GM12878 (cell line): Measurements from ENCODE around the gene COX6B2. TPM values are rescaled to one million over a fixed set of nuclear protein-coding genes. Genes with fewer than 3 reads are reported as not detected.

ENCODE experiments used
- ATAC-seq: fragments of 200-7000 bp; cut with Tn5 transposase; 3 replicates; pipeline ENCODE4 v1.9.1; 2020; ENCODE audit warnings: mild to moderate bottlenecking, moderate library complexity
- BruUV-seq: library from RNA; stranded (reverse); fragments of 400-500 nt; replicated peaks from 2 replicates; lab custom pipeline; 2021; lab: Mats Ljungman, UMichigan
- CTCF ChIA-PET: fragments of 300-600 bp; sonication (Branson Sonifier 250); formaldehyde crosslinking; extraction: SDS; loops from one replicate; lab custom pipeline; 2021; ENCODE audit warnings: inconsistent platforms; lab: Yijun Ruan, JAX
- POLR2A ChIA-PET: fragments of 350-600 bp; formaldehyde crosslinking; extraction: SDS; loops from one replicate; lab custom pipeline; 2021; ENCODE audit warnings: inconsistent platforms; lab: Charles Lee
- RAD21 ChIA-PET: fragments of 300-600 bp; sonication (Branson Sonifier 250); formaldehyde crosslinking; loops from one replicate; lab custom pipeline; 2023; ENCODE audit warnings: antibody characterized with exemption; ENCODE audit not compliant: unreplicated experiment; lab: Charles Lee
- SMC1A ChIA-PET: fragments of 300-600 bp; sonication (Branson Sonifier 250); formaldehyde crosslinking; loops from one replicate; lab custom pipeline; 2023; ENCODE audit not compliant: unreplicated experiment, uncharacterized antibody; lab: Charles Lee
- DNase-seq: peaks from one replicate; pipeline ENCODE4 v3.0.0-alpha.2; 2011; ENCODE audit warnings: low read depth, low spot score
- FAIRE-seq: peaks from 3 replicates; lab custom pipeline; 2011; peaks lifted over from hg19 to GRCh38; lab: Jason Lieb, UNC
- H2AFZ ChIP-seq: 2 replicates; pipeline ENCODE4 v1.6.0; 2011; ENCODE audit warnings: low read depth, low read length, control low read depth; ENCODE audit not compliant: control insufficient read depth
- H3K27ac ChIP-seq: 2 replicates; pipeline ENCODE4 v1.5.1; 2011; ENCODE audit warnings: control low read depth; ENCODE audit not compliant: control insufficient read depth, insufficient read depth
- H3K27me3 ChIP-seq, 2 experiments: replicated peaks in 1 of 2; 2 replicates each; pipeline versions ENCODE4 v1.6.0 to v1.6.1; 2011; ENCODE audit warnings: low read length in 1 of 2; ENCODE audit not compliant: control insufficient read depth in 2 of 2, insufficient read depth in 2 of 2
- H3K36me3 ChIP-seq, 2 experiments: 2 replicates each; pipeline ENCODE4 v1.5.1; 2011; ENCODE audit warnings: low read length in 1 of 2; ENCODE audit not compliant: control insufficient read depth in 2 of 2, insufficient read depth in 2 of 2
- H3K4me1 ChIP-seq: 2 replicates; pipeline ENCODE4 v1.6.1; 2011; ENCODE audit warnings: mild to moderate bottlenecking, low read length, moderate library complexity, mixed read lengths; ENCODE audit not compliant: control insufficient read depth, insufficient read depth
- H3K4me2 ChIP-seq: 2 replicates; pipeline ENCODE4 v1.6.0; 2011; ENCODE audit warnings: control low read depth; ENCODE audit not compliant: control insufficient read depth, insufficient read depth
- H3K4me3 ChIP-seq: fragments of 200-600 bp; sonication (generic); 2 replicates; pipeline ENCODE4 v1.5.1; 2016
- H3K79me2 ChIP-seq: 2 replicates; pipeline ENCODE4 v1.6.0; 2011; ENCODE audit warnings: low read length; ENCODE audit not compliant: control insufficient read depth, insufficient read depth
- H3K9ac ChIP-seq: 2 replicates; pipeline ENCODE4 v1.8.0; 2011; ENCODE audit warnings: low read length, control low read depth, mixed read lengths; ENCODE audit not compliant: control insufficient read depth, insufficient read depth
- H3K9me3 ChIP-seq: replicated peaks from 3 replicates; pipeline ENCODE4 v1.5.1; 2011; ENCODE audit warnings: mild to moderate bottlenecking, low read length; ENCODE audit not compliant: control insufficient read depth, insufficient read depth
- H4K20me1 ChIP-seq: 2 replicates; pipeline ENCODE4 v1.6.0; 2011; ENCODE audit not compliant: control insufficient read depth, insufficient read depth
- CREB1 ChIP-seq: IDR thresholded peaks from 2 replicates; pipeline ENCODE4 v1.6.1; 2012; ENCODE audit warnings: low read depth, mild to moderate bottlenecking, inconsistent platforms
- CREM ChIP-seq: IDR thresholded peaks from 2 replicates; pipeline ENCODE4 v1.6.1; 2014; ENCODE audit warnings: antibody characterized with exemption, low read depth
- GABPA ChIP-seq: IDR thresholded peaks from 2 replicates; pipeline ENCODE4 v1.6.1; 2014; ENCODE audit warnings: antibody characterized with exemption, low read depth, mild to moderate bottlenecking, inconsistent platforms
- HCFC1 ChIP-seq: fragments of 150-350 bp; IDR thresholded peaks from 2 replicates; pipeline ENCODE4 v1.6.1; 2014; ENCODE audit warnings: low read length
- IKZF1 ChIP-seq: fragments of 450-650 bp; conservative IDR thresholded peaks from 2 replicates; pipeline ENCODE4 v1.6.1; 2017; ENCODE audit warnings: antibody characterized with exemption, mild to moderate bottlenecking
- NR2C1 ChIP-seq: fragments of 450-650 bp; IDR thresholded peaks from 2 replicates; pipeline ENCODE4 v1.6.1; 2017; ENCODE audit warnings: antibody characterized with exemption, mild to moderate bottlenecking, moderate library complexity
- PAX5 ChIP-seq: IDR thresholded peaks from 2 replicates; pipeline ENCODE4 v1.6.1; 2011; ENCODE audit warnings: low read depth, low read length, borderline replicate concordance
- RB1 ChIP-seq: fragments of 450-650 bp; formaldehyde crosslinking; IDR thresholded peaks from 2 replicates; pipeline ENCODE4 v1.6.1; 2017; ENCODE audit warnings: mild to moderate bottlenecking, borderline replicate concordance
- RUNX3 ChIP-seq: IDR thresholded peaks from 2 replicates; pipeline ENCODE4 v1.6.1; 2012; ENCODE audit warnings: low read length, inconsistent platforms
- SIX5 ChIP-seq: IDR thresholded peaks from 2 replicates; pipeline ENCODE4 v1.6.1; 2011; ENCODE audit warnings: mild to moderate bottlenecking, low read depth, low read length, moderate library complexity; ENCODE audit not compliant: severe bottlenecking
- SMAD5 ChIP-seq: IDR thresholded peaks from 2 replicates; pipeline ENCODE4 v1.6.1; 2016; ENCODE audit warnings: antibody characterized with exemption, low read depth
- SREBF1 ChIP-seq: IDR thresholded peaks from 2 replicates; pipeline ENCODE4 v1.6.1; 2012; ENCODE audit warnings: mild to moderate bottlenecking, low read length
- TARDBP ChIP-seq: IDR thresholded peaks from 2 replicates; pipeline ENCODE4 v1.6.1; 2016; ENCODE audit warnings: borderline replicate concordance
- YY1 ChIP-seq: IDR thresholded peaks from 2 replicates; pipeline ENCODE4 v1.6.1; 2011; ENCODE audit warnings: low read depth, mild to moderate bottlenecking, low read length
- ZBED1 ChIP-seq: IDR thresholded peaks from 2 replicates; pipeline ENCODE4 v1.6.1; 2016; ENCODE audit warnings: borderline replicate concordance
- WGBS: methylation state at CpG from one replicate; pipeline ENCODE4 v1.1.6; 2016; ENCODE audit warnings: low lambda C conversion rate; ENCODE audit not compliant: insufficient replicate concordance, insufficient coverage; ENCODE audit errors: missing lambda C conversion rate; 5-methylcytosine and 5-hydroxymethylcytosine counted together
- in situ Hi-C: fragments of 300-500 bp; cut with MboI; formaldehyde crosslinking; loops from 9 replicates; pipeline ENCODE4 v1.14.3; 2018; ENCODE audit warnings: mixed read lengths
- intact Hi-C: fragments of 100-400 bp; cut with micrococcal nuclease; formaldehyde crosslinking; loops from one replicate; pipeline ENCODE4 v1.14.2; 2022; ENCODE audit not compliant: unreplicated experiment
- polyA plus RNA-seq, 11 experiments: library from polyadenylated mRNA; depleted of rRNA in 4 of 11; unstranded in 6 of 11; stranded (reverse) in 5 of 11; fragments of >200 nt; fragmentation: Nextera tagmentation in 4 of 11; fragmentation: Illumina TruSeq in 1 of 11; extraction: Ambion mirVana in 4 of 11; extraction: Trizol in 1 of 11; gene quantifications; 1 replicate in 1 of 11; 2 replicates in 10 of 11; pipeline versions ENCODE4 v1.2.1 to v1.2.3, GENCODE V29; 2011 to 2016; ENCODE audit warnings: inconsistent platforms in 2 of 11, missing spikeins in 2 of 11, low read depth in 1 of 11
- total RNA-seq, 4 experiments: library from RNA; depleted of rRNA in 3 of 4; stranded (reverse); fragments of >200 nt in 3 of 4; fragmentation: Illumina TruSeq in 1 of 4; extraction: Trizol in 1 of 4; gene quantifications; 2 replicates each; pipeline versions ENCODE4 v1.2.1 to v1.2.3, GENCODE V29; 2013 to 2021
- TF ChIP-seq, protein P1 (sequence below): fragments of 450-650 bp; IDR thresholded peaks from 2 replicates; pipeline ENCODE4 v1.6.1; 2016; ENCODE audit warnings: mild to moderate bottlenecking, moderate library complexity, borderline replicate concordance
- TF ChIP-seq, protein P2 (sequence below): fragments of 450-650 bp; IDR thresholded peaks from 2 replicates; pipeline ENCODE4 v1.6.1; 2018; ENCODE audit warnings: mild to moderate bottlenecking, low read depth, moderate library complexity; ENCODE audit not compliant: partially characterized antibody
- TF ChIP-seq, protein P3 (sequence below): IDR thresholded peaks from 2 replicates; pipeline ENCODE4 v1.6.1; 2011; ENCODE audit warnings: low read depth, mild to moderate bottlenecking, low read length, moderate library complexity, borderline replicate concordance; ENCODE audit errors: extremely low read depth

The COX6B2 gene
- total and polyA plus RNA-seq, 10 of the 15 experiments (the other 5 are each of a cell fraction or from before 2014, with no cell fraction given): 0.05 to 0.08 (median 0.07) TPM; not detected in 6

DNA sequence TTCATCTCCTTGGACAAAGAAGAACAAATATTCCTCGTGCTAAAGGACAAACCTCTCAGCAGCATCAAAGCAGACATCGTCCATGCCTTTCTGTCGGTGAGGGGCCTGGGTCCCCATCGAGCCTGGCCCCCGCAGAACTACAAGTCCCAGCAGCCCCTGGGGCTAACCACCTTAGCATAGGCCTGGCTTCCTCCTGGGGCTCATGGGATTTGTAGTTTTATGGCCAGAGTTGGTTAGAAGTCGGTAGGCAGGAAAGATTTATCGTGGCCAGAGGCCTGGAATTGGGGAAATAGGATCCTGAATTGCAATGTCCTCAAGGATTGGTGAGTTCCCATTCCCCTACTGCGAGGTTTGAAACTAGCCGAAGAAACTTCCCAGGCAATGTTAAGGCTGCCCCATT is 49.0 kb downstream of the COX6B2 start:
- H3K36me3 ChIP-seq: no peaks in the 10 kb centered on the region
- BruUV-seq: no TSS peak
- H3K79me2 ChIP-seq: no peaks in the 10 kb centered on the region
- 53% methylated on average over 9 of the region's 9 CpGs for WGBS
- H3K4me1 ChIP-seq: peaks cover 3% of the 10 kb centered on the region; the same call in 1 of the 2 replicates
- H2AFZ ChIP-seq: no peak overlapping the region
- H3K9ac ChIP-seq: no peak overlapping the region
- H3K27me3 ChIP-seq: no peaks in the 10 kb centered on the region
- H3K9me3 ChIP-seq: no peaks in the 10 kb centered on the region
- POLR2A ChIA-PET: interaction anchor here (0.5 kb wide), 1 partner anchor 33 kb away, joined by 6 read pairs; no protein-coding TSS in a partner anchor
- in situ Hi-C loops (no loop called here), intact Hi-C loops (no loop called here)
- RAD21 ChIA-PET: no interaction called here
- no peak overlapping the region for H3K27ac ChIP-seq
- no peaks in the 10 kb centered on the region; the same call in 1 of the 2 replicates for H4K20me1 ChIP-seq
- no peak overlapping the region for H3K4me3 ChIP-seq
- SMC1A ChIA-PET: no interaction called here
- FAIRE-seq (no peak), ATAC-seq (peak; percentile 66), DNase-seq (no peak)
- CTCF ChIA-PET: no interaction called here
- H3K4me2 ChIP-seq: no peak overlapping the region
- TF ChIP-seq, protein P1, sequence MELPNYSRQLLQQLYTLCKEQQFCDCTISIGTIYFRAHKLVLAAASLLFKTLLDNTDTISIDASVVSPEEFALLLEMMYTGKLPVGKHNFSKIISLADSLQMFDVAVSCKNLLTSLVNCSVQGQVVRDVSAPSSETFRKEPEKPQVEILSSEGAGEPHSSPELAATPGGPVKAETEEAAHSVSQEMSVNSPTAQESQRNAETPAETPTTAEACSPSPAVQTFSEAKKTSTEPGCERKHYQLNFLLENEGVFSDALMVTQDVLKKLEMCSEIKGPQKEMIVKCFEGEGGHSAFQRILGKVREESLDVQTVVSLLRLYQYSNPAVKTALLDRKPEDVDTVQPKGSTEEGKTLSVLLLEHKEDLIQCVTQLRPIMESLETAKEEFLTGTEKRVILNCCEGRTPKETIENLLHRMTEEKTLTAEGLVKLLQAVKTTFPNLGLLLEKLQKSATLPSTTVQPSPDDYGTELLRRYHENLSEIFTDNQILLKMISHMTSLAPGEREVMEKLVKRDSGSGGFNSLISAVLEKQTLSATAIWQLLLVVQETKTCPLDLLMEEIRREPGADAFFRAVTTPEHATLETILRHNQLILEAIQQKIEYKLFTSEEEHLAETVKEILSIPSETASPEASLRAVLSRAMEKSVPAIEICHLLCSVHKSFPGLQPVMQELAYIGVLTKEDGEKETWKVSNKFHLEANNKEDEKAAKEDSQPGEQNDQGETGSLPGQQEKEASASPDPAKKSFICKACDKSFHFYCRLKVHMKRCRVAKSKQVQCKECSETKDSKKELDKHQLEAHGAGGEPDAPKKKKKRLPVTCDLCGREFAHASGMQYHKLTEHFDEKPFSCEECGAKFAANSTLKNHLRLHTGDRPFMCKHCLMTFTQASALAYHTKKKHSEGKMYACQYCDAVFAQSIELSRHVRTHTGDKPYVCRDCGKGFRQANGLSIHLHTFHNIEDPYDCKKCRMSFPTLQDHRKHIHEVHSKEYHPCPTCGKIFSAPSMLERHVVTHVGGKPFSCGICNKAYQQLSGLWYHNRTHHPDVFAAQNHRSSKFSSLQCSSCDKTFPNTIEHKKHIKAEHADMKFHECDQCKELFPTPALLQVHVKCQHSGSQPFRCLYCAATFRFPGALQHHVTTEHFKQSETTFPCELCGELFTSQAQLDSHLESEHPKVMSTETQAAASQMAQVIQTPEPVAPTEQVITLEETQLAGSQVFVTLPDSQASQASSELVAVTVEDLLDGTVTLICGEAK: peak; percentile 50; the same call in 1 of the 2 replicates
- TF ChIP-seq HCFC1: peak; percentile 95
- peak; percentile 58; the same call in 1 of the 2 replicates for TF ChIP-seq CREB1
- peak; percentile 53 for TF ChIP-seq RUNX3
- TF ChIP-seq IKZF1: peak; percentile 79
- TF ChIP-seq, protein P2, sequence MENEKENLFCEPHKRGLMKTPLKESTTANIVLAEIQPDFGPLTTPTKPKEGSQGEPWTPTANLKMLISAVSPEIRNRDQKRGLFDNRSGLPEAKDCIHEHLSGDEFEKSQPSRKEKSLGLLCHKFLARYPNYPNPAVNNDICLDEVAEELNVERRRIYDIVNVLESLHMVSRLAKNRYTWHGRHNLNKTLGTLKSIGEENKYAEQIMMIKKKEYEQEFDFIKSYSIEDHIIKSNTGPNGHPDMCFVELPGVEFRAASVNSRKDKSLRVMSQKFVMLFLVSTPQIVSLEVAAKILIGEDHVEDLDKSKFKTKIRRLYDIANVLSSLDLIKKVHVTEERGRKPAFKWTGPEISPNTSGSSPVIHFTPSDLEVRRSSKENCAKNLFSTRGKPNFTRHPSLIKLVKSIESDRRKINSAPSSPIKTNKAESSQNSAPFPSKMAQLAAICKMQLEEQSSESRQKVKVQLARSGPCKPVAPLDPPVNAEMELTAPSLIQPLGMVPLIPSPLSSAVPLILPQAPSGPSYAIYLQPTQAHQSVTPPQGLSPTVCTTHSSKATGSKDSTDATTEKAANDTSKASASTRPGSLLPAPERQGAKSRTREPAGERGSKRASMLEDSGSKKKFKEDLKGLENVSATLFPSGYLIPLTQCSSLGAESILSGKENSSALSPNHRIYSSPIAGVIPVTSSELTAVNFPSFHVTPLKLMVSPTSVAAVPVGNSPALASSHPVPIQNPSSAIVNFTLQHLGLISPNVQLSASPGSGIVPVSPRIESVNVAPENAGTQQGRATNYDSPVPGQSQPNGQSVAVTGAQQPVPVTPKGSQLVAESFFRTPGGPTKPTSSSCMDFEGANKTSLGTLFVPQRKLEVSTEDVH: no peak
- no peak for TF ChIP-seq RB1
- TF ChIP-seq SMAD5: no peak
- TF ChIP-seq, protein P3, sequence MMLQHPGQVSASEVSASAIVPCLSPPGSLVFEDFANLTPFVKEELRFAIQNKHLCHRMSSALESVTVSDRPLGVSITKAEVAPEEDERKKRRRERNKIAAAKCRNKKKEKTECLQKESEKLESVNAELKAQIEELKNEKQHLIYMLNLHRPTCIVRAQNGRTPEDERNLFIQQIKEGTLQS: peak; percentile 48; the same call in 1 of the 2 replicates
- peak; percentile 98 for TF ChIP-seq SIX5
- TF ChIP-seq SREBF1: peak; percentile 57
- TF ChIP-seq GABPA: peak; percentile 80
- TF ChIP-seq ZBED1: no peak
- peak; percentile 55 for TF ChIP-seq NR2C1
- peak; percentile 92 for TF ChIP-seq TARDBP
- TF ChIP-seq YY1: peak; percentile 47; the same call in 1 of the 2 replicates
- TF ChIP-seq CREM: peak; percentile 80; the same call in 1 of the 2 replicates
- no peak for TF ChIP-seq PAX5
